GM10248 (cell line): ENCODE data around the gene NCF4.

Experiments
- CTCF ChIA-PET: fragments of 300-600 bp; sonication (Branson Sonifier 250); formaldehyde crosslinking; extraction: SDS; loops from one replicate; lab custom pipeline; 2021; ENCODE audit warnings: antibody characterized with exemption; lab: Yijun Ruan, JAX
- POLR2A ChIA-PET: fragments of 350-650 bp; sonication (Branson Sonifier 250); formaldehyde crosslinking; extraction: SDS; loops from one replicate; lab custom pipeline; 2020; ENCODE audit warnings: antibody characterized with exemption; lab: Yijun Ruan, JAX
- DNase-seq: peaks from one replicate; pipeline ENCODE4 v3.0.0; 2012; ENCODE audit errors: extremely low spot score
- CTCF ChIP-seq: IDR thresholded peaks from 2 replicates; pipeline ENCODE4 v1.5.1; 2012; ENCODE audit warnings: mild to moderate bottlenecking, low read depth; ENCODE audit errors: extremely low read depth, missing control alignments, control extremely low read depth

The NCF4 gene

GRCh38 chr22:36860438-36860820 is 377 bp upstream of the NCF4 start:
- ChIA-PET POLR2A (no interaction called here), CTCF (interaction anchor here (1.0 to 11.4 kb wide), 16 partner anchors 11 to 314 kb away, joined by 3 to 118 read pairs (median 5); partner anchors contain the start of gene CSF2RB)
- TF ChIP-seq CTCF: no peak
- DNase-seq: no peak

- no peak for TF ChIP-seq CTCF
- CTCF ChIA-PET: interaction anchor here (0.7 to 11.4 kb wide), 11 partner anchors 8 to 159 kb away, joined by 3 to 118 read pairs (median 4); no protein-coding TSS in a partner anchor
- DNase-seq: peak; percentile 61
- POLR2A ChIA-PET: no interaction called here
These were observed 1.7 kb downstream of the NCF4 start for GRCh38 chr22:36862251-36863242.

GRCh38 chr22:36863281-36863680 is 2.5 kb downstream of the NCF4 start:
- ChIA-PET CTCF (interaction anchor here (0.9 to 4.3 kb wide), 6 partner anchors 10 to 181 kb away, joined by 3 to 24 read pairs (median 4); no protein-coding TSS in a partner anchor), POLR2A (no interaction called here)
- no peak for TF ChIP-seq CTCF
- no peak for DNase-seq

GRCh38 chr22:36863979-36864378 is 3.2 kb downstream of the NCF4 start:
- POLR2A ChIA-PET: no interaction called here
- CTCF ChIA-PET: interaction anchor here (0.9 to 4.3 kb wide), 4 partner anchors 11 to 180 kb away, joined by 3 to 24 read pairs (median 3); no protein-coding TSS in a partner anchor
- TF ChIP-seq CTCF: no peak
- DNase-seq: no peak

GRCh38 chr22:36864454-36865215 is 3.8 kb downstream of the NCF4 start:
- ChIA-PET POLR2A (no interaction called here), CTCF (interaction anchor here (1.2 to 8.4 kb wide), 5 partner anchors 8 to 180 kb away, joined by 3 to 86 read pairs (median 4); no protein-coding TSS in a partner anchor)
- DNase-seq: no peak
- no peak for TF ChIP-seq CTCF

GRCh38 chr22:36865346-36865745 is 4.5 kb downstream of the NCF4 start:
- ChIA-PET CTCF (interaction anchor here (1.3 to 8.4 kb wide), 4 partner anchors 8 to 112 kb away, joined by 4 to 86 read pairs (median 18); no protein-coding TSS in a partner anchor), POLR2A (no interaction called here)
- no peak for DNase-seq
- TF ChIP-seq CTCF: no peak
